ENCODE measurements around the gene BRF1. TPM values are rescaled to one million over a fixed set of nuclear protein-coding genes. Genes with fewer than 3 reads are reported as not detected.

BRF1 gene
- total RNA-seq, 1 experiment from 2014 or later: 41.2 TPM

- POLR2A ChIA-PET: interaction anchor here (1.0 kb wide), 1 partner anchor 25 kb away, joined by 4 read pairs; no protein-coding TSS in a partner anchor
- no peak for ATAC-seq
- Histone ChIP-seq H3K36me3 (ENCODE audit: control insufficient read depth in 1 of 2, insufficient read depth in 2 of 2, low read length in 2 of 2) (no peaks in the 10 kb centered on the region), H3K4me1 (ENCODE audit: control insufficient read depth in 1 of 2, insufficient read depth in 2 of 2, low read length in 2 of 2) (peaks cover 14 to 17% of the 10 kb centered on the region in 2 experiments; a peak in 3 of 4 replicates), H3K9ac (ENCODE audit: low read length) (no peak overlapping the region), H3K27me3 (ENCODE audit: insufficient read depth, low read length) (no peaks in the 10 kb centered on the region), H3K4me2 (ENCODE audit: low read length) (no peak overlapping the region), H4K20me1 (ENCODE audit: insufficient read depth) (no peaks in the 10 kb centered on the region), H3K4me3 (replicated peaks in 1 of 2; ENCODE audit: low read depth in 1 of 2, low read length in 2 of 2) (no peak overlapping the region), H3K79me2 (ENCODE audit: insufficient read depth, low read length) (peaks cover 55% of the 10 kb centered on the region), H3K9me2 (ENCODE audit: insufficient read depth) (no peaks in the 10 kb centered on the region), H3K27ac (ENCODE audit: low read depth, low read length) (no peak overlapping the region), H3K9me3 (ENCODE audit: control insufficient read depth in 1 of 2, insufficient read depth in 1 of 2, low read depth in 1 of 2, low read length in 2 of 2) (no peaks in the 10 kb centered on the region), H2AFZ (ENCODE audit: low read depth, low read length, poor library complexity, severe bottlenecking) (no peak overlapping the region)
- RAD21 ChIA-PET (ENCODE audit: low non-redundant PET in 1 of 2, low total read pairs in 2 of 2, uncharacterized antibody in 2 of 2, unreplicated experiment in 2 of 2): no interaction called here
- no TSS peak for BruUV-seq (replicated peaks)
- intact Hi-C loops (cut with micrococcal nuclease): no loop called here
- TF ChIP-seq ELF1 (IDR thresholded peaks at IDR 0.05; ENCODE audit: borderline replicate concordance, low read depth) (no peak), SRF (IDR thresholded peaks at IDR 0.05; ENCODE audit: low read depth) (no peak), EZH2 (IDR thresholded peaks at IDR 0.05) (no peak), SIN3A (IDR thresholded peaks at IDR 0.05; ENCODE audit: low read depth) (no peak), CTCF (IDR thresholded peaks at IDR 0.05 in 2 of 3, conservative IDR thresholded peaks at IDR 0.05 in 1 of 3; ENCODE audit: borderline replicate concordance in 1 of 3, insufficient read depth in 1 of 3, low read depth in 2 of 3, low read length in 2 of 3) (no peak), ZNF274 (IDR thresholded peaks at IDR 0.05; ENCODE audit: low read depth, low read length) (no peak), ZFX (IDR thresholded peaks at IDR 0.05) (no peak), RAD21 (IDR thresholded peaks at IDR 0.05; ENCODE audit: low read depth) (no peak)
- CTCF ChIA-PET: no interaction called here
- no peak for DNase-seq (ENCODE audit: low read depth, low spot score)
Observed at GRCh38 chr14:105325716-105326567, 25.1 kb upstream of the BRF1 start.

All from HCT116 (cell line).